HEK293 (cell line): ENCODE measurements around the gene HASPIN.

ENCODE experiments used
- CTCF ChIA-PET: fragments of 350-600 bp; formaldehyde crosslinking; extraction: SDS; loops from one replicate; lab custom pipeline; 2021; ENCODE audit warnings: antibody characterized with exemption; lab: Yijun Ruan, JAX
- POLR2A ChIA-PET: fragments of 300-600 bp; formaldehyde crosslinking; extraction: SDS; loops from one replicate; lab custom pipeline; 2020; ENCODE audit warnings: antibody characterized with exemption, inconsistent platforms; lab: Yijun Ruan, JAX
- H3K27ac ChIP-seq: fragments of 200-500 bp; sonication (Bioruptor generic); 2 replicates; pipeline ENCODE4 v1.5.1; 2014; ENCODE audit warnings: low read depth, low read length, control low read depth, inconsistent platforms; ENCODE audit errors: extremely low read depth
- H3K36me3 ChIP-seq, 2 experiments: fragments of 200-500 bp in 1 of 2; sonication (Bioruptor generic) in 1 of 2; 1 replicate in 1 of 2; 2 replicates in 1 of 2; pipeline ENCODE4 v1.5.1; 2014 to 2017; ENCODE audit warnings: inconsistent platforms in 2 of 2, low read length in 2 of 2; ENCODE audit not compliant: control insufficient read depth in 2 of 2, insufficient read depth in 1 of 2
- H3K4me1 ChIP-seq: fragments of 200-500 bp; sonication (Bioruptor generic); 2 replicates; pipeline ENCODE4 v1.5.1; 2014; ENCODE audit warnings: mild to moderate bottlenecking, low read length, inconsistent platforms; ENCODE audit not compliant: control insufficient read depth, insufficient read depth
- H3K4me3 ChIP-seq: 2 replicates; pipeline ENCODE4 v1.5.1; 2011; ENCODE audit warnings: low read depth, mild to moderate bottlenecking, control low read depth, low read length, moderate library complexity
- H3K9me3 ChIP-seq: fragments of 200-500 bp; sonication (Bioruptor generic); 2 replicates; pipeline ENCODE4 v1.5.1; 2014; ENCODE audit warnings: low read depth, low read length, inconsistent platforms; ENCODE audit not compliant: control insufficient read depth, insufficient read depth
- KLF16 ChIP-seq: fragments of 450-650 bp; formaldehyde crosslinking; IDR thresholded peaks from 2 replicates; pipeline ENCODE4 v1.5.1; 2017; ENCODE audit warnings: missing biosample characterization, missing genetic modification characterization
- MEIS1 ChIP-seq: sonication (generic); formaldehyde crosslinking; IDR thresholded peaks from 2 replicates; pipeline ENCODE4 v1.8.1; 2022; ENCODE audit warnings: missing genetic modification reagents, mild to moderate bottlenecking, borderline replicate concordance
- RBAK ChIP-seq: fragments of 450-650 bp; formaldehyde crosslinking; IDR thresholded peaks from 2 replicates; pipeline ENCODE4 v1.5.1; 2016; ENCODE audit warnings: missing biosample characterization, missing genetic modification characterization
- TRIM28 ChIP-seq: IDR thresholded peaks from 2 replicates; pipeline ENCODE4 v1.6.1; 2011; ENCODE audit warnings: low read length, control low read depth, borderline replicate concordance
- YY2 ChIP-seq: fragments of 450-650 bp; formaldehyde crosslinking; IDR thresholded peaks from 2 replicates; pipeline ENCODE4 v1.5.1; 2016; ENCODE audit warnings: missing biosample characterization, missing genetic modification characterization
- ZBTB17 ChIP-seq: fragments of 450-650 bp; formaldehyde crosslinking; IDR thresholded peaks from 2 replicates; pipeline ENCODE4 v1.5.1; 2016; ENCODE audit warnings: missing biosample characterization, missing genetic modification characterization
- ZFP69B ChIP-seq: fragments of 450-650 bp; formaldehyde crosslinking; IDR thresholded peaks from 2 replicates; pipeline ENCODE4 v1.5.1; 2016; ENCODE audit warnings: missing biosample characterization, missing genetic modification characterization
- ZNF132 ChIP-seq: fragments of 450-650 bp; formaldehyde crosslinking; IDR thresholded peaks from 2 replicates; pipeline ENCODE4 v1.5.1; 2017; ENCODE audit warnings: missing biosample characterization, missing genetic modification characterization, borderline replicate concordance
- ZNF169 ChIP-seq: fragments of 450-650 bp; formaldehyde crosslinking; IDR thresholded peaks from 2 replicates; pipeline ENCODE4 v1.5.1; 2016; ENCODE audit warnings: missing biosample characterization, missing genetic modification characterization
- ZNF175 ChIP-seq: fragments of 450-650 bp; formaldehyde crosslinking; IDR thresholded peaks from 2 replicates; pipeline ENCODE4 v1.5.1; 2016; ENCODE audit warnings: missing biosample characterization, missing genetic modification characterization
- ZNF274 ChIP-seq, 2 experiments: fragments of 200-500 bp in 1 of 2; fragments of 450-650 bp in 1 of 2; sonication (Bioruptor generic) in 1 of 2; formaldehyde crosslinking in 1 of 2; IDR thresholded peaks; 2 replicates each; pipeline versions ENCODE4 v1.5.1 to v1.6.1; 2014 to 2016; ENCODE audit warnings: borderline replicate concordance in 1 of 2, inconsistent platforms in 1 of 2, low read length in 1 of 2, missing biosample characterization in 1 of 2, missing genetic modification characterization in 1 of 2
- ZNF292 ChIP-seq: fragments of 450-650 bp; formaldehyde crosslinking; IDR thresholded peaks from 2 replicates; pipeline ENCODE4 v1.5.1; 2016; ENCODE audit warnings: low read depth, missing biosample characterization, missing genetic modification characterization, borderline replicate concordance
- ZNF354C ChIP-seq: fragments of 450-650 bp; formaldehyde crosslinking; IDR thresholded peaks from 2 replicates; pipeline ENCODE4 v1.5.1; 2016; ENCODE audit warnings: missing biosample characterization, missing genetic modification characterization, low read depth, borderline replicate concordance
- ZNF366 ChIP-seq: fragments of 450-650 bp; formaldehyde crosslinking; conservative IDR thresholded peaks from 2 replicates; pipeline ENCODE4 v1.5.1; 2016; ENCODE audit warnings: missing biosample characterization, missing genetic modification characterization
- ZNF398 ChIP-seq: fragments of 450-650 bp; formaldehyde crosslinking; IDR thresholded peaks from 2 replicates; pipeline ENCODE4 v1.5.1; 2017; ENCODE audit warnings: missing biosample characterization, missing genetic modification characterization
- ZNF404 ChIP-seq: fragments of 450-650 bp; formaldehyde crosslinking; IDR thresholded peaks from 2 replicates; pipeline ENCODE4 v1.5.1; 2017; ENCODE audit warnings: missing biosample characterization, missing genetic modification characterization
- ZNF449 ChIP-seq: fragments of 450-650 bp; formaldehyde crosslinking; IDR thresholded peaks from 2 replicates; pipeline ENCODE4 v1.5.1; 2017; ENCODE audit warnings: missing biosample characterization, mild to moderate bottlenecking, missing genetic modification characterization, moderate library complexity
- ZNF518A ChIP-seq: fragments of 450-650 bp; formaldehyde crosslinking; conservative IDR thresholded peaks from 2 replicates; pipeline ENCODE4 v1.5.1; 2016; ENCODE audit warnings: low read depth, missing biosample characterization, missing genetic modification characterization
- ZNF530 ChIP-seq: fragments of 450-650 bp; formaldehyde crosslinking; IDR thresholded peaks from 2 replicates; pipeline ENCODE4 v1.5.1; 2016; ENCODE audit warnings: low read depth, missing biosample characterization, missing genetic modification characterization
- ZNF560 ChIP-seq: fragments of 450-650 bp; formaldehyde crosslinking; IDR thresholded peaks from 2 replicates; pipeline ENCODE4 v1.5.1; 2017; ENCODE audit warnings: missing biosample characterization, missing genetic modification characterization, borderline replicate concordance
- ZNF600 ChIP-seq: fragments of 450-650 bp; formaldehyde crosslinking; IDR thresholded peaks from 2 replicates; pipeline ENCODE4 v1.5.1; 2016; ENCODE audit warnings: missing biosample characterization, missing genetic modification characterization
- ZNF792 ChIP-seq: fragments of 450-650 bp; formaldehyde crosslinking; IDR thresholded peaks from 2 replicates; pipeline ENCODE4 v1.5.1; 2016; ENCODE audit warnings: missing biosample characterization, missing genetic modification characterization
- ZNF830 ChIP-seq: fragments of 450-650 bp; IDR thresholded peaks from 2 replicates; pipeline ENCODE4 v1.5.0; 2018; ENCODE audit warnings: missing biosample characterization, missing genetic modification characterization, low read depth, mild to moderate bottlenecking, moderate library complexity

The HASPIN gene

GRCh38 chr17:3685174-3685573 lies 38.5 kb upstream of the HASPIN start:
- Histone ChIP-seq H3K27ac (no peak overlapping the region), H3K9me3 (no peaks in the 10 kb centered on the region), H3K4me3 (no peak overlapping the region), H3K36me3 (no peaks in the 10 kb centered on the region), H3K4me1 (no peaks in the 10 kb centered on the region)
- peak; percentile 43; the same call in 1 of the 2 replicates for TF ChIP-seq ZNF600 (tag by site-specific recombination)
- TF ChIP-seq ZNF366: no peak
- TF ChIP-seq ZNF354C (tag by site-specific recombination): no peak
- TF ChIP-seq KLF16: no peak
- no peak for TF ChIP-seq ZNF830 (tag by site-specific recombination)
- no peak for TF ChIP-seq ZNF560 (tag by site-specific recombination)
- POLR2A ChIA-PET: no interaction called here
- CTCF ChIA-PET: no interaction called here

GRCh38 chr17:3688027-3688553 lies 35.6 kb upstream of the HASPIN start:
- Histone ChIP-seq H3K36me3 (no peaks in the 10 kb centered on the region), H3K4me1 (no peaks in the 10 kb centered on the region; the same call in 1 of the 2 replicates), H3K9me3 (no peaks in the 10 kb centered on the region), H3K4me3 (no peak overlapping the region), H3K27ac (no peak overlapping the region)
- ChIA-PET POLR2A (no interaction called here), CTCF (interaction anchor here (0.6 kb wide), 1 partner anchor 260 kb away, joined by 4 read pairs; no protein-coding TSS in a partner anchor)
- TF ChIP-seq YY2 (tag by site-specific recombination) (no peak), MEIS1 (CRISPR knock-in tag) (no peak), ZNF404 (no peak), ZNF530 (tag by site-specific recombination) (no peak), ZBTB17 (tag by site-specific recombination) (peak; percentile 33; the same call in 1 of the 2 replicates), TRIM28 (no peak), ZNF169 (tag by site-specific recombination) (no peak), ZNF792 (no peak), ZNF292 (tag by site-specific recombination) (no peak)

- Histone ChIP-seq H3K4me1 (no peaks in the 10 kb centered on the region; the same call in 1 of the 2 replicates), H3K4me3 (no peak overlapping the region), H3K27ac (no peak overlapping the region), H3K9me3 (no peaks in the 10 kb centered on the region), H3K36me3 (no peaks in the 10 kb centered on the region; a peak in 1 of 3 replicates)
- ChIA-PET CTCF (no interaction called here), POLR2A (no interaction called here)
- TF ChIP-seq ZFP69B (no peak), ZNF449 (tag by site-specific recombination) (no peak), ZNF398 (tag by site-specific recombination) (no peak), ZNF274 (IDR thresholded peaks at IDR 0.05; ENCODE audit: low read length) (no peak), ZNF274 (tag by site-specific recombination; IDR thresholded peaks at IDR 0.05; ENCODE audit: borderline replicate concordance) (no peak), MEIS1 (CRISPR knock-in tag) (no peak), ZNF518A (no peak), ZNF175 (tag by site-specific recombination) (no peak), ZNF132 (no peak), RBAK (tag by site-specific recombination) (no peak)
Observed at GRCh38 chr17:3688852-3689261, 34.8 kb upstream of the HASPIN start.
